Neural progenitor cell (in vitro differentiated cells): ENCODE results near the gene CRACR2A. TPM values are rescaled to one million over a fixed set of nuclear protein-coding genes. Genes with fewer than 3 reads are reported as not detected.

Experiments
- DNase-seq: peaks from one replicate; pipeline ENCODE4 v3.0.0-alpha.2; 2016; ENCODE audit warnings: low spot score
- H2AFZ ChIP-seq: fragments of 200-600 bp; sonication (generic); replicated peaks from 2 replicates; pipeline ENCODE4 v1.6.1; 2016; ENCODE audit warnings: antibody characterized with exemption
- H3F3A ChIP-seq: fragments of 200-600 bp; sonication (generic); 2 replicates; pipeline ENCODE4 v1.6.1; 2016; ENCODE audit warnings: antibody characterized with exemption, low read depth
- H3K27ac ChIP-seq: fragments of 200-600 bp; sonication (generic); 2 replicates; pipeline ENCODE4 v1.5.1; 2016; ENCODE audit warnings: mild to moderate bottlenecking
- H3K27me3 ChIP-seq: fragments of 200-600 bp; sonication (generic); 2 replicates; pipeline ENCODE4 v1.6.1; 2016; ENCODE audit warnings: mild to moderate bottlenecking, moderate library complexity
- H3K36me3 ChIP-seq: fragments of 200-600 bp; sonication (generic); 2 replicates; pipeline ENCODE4 v1.5.1; 2016
- H3K4me1 ChIP-seq: fragments of 200-600 bp; sonication (generic); 2 replicates; pipeline ENCODE4 v1.6.1; 2016; ENCODE audit warnings: mixed run types
- H3K4me2 ChIP-seq: fragments of 200-600 bp; sonication (generic); 2 replicates; pipeline ENCODE4 v1.6.1; 2016
- H3K4me3 ChIP-seq: fragments of 200-600 bp; sonication (generic); 2 replicates; pipeline ENCODE4 v1.5.1; 2016
- H3K79me2 ChIP-seq: fragments of 200-600 bp; sonication (generic); 2 replicates; pipeline ENCODE4 v1.6.1; 2016; ENCODE audit warnings: low read depth
- H3K9ac ChIP-seq: fragments of 200-600 bp; sonication (generic); 2 replicates; pipeline ENCODE4 v1.6.1; 2016
- H3K9me3 ChIP-seq: fragments of 200-600 bp; sonication (generic); 2 replicates; pipeline ENCODE4 v1.5.1; 2016; ENCODE audit warnings: low read depth
- H4K20me1 ChIP-seq: fragments of 200-600 bp; sonication (generic); 2 replicates; pipeline ENCODE4 v1.6.1; 2016; ENCODE audit warnings: low read depth
- H3K27ac Mint-ChIP-seq: 3 replicates; pipeline ENCODE4 v1.8.0; 2021; ENCODE audit warnings: mixed read lengths
- H3K27me3 Mint-ChIP-seq: 2 replicates; pipeline ENCODE4 v1.8.0; 2022; ENCODE audit warnings: low read depth, mild to moderate bottlenecking, inconsistent platforms, moderate library complexity, mixed read lengths; ENCODE audit not compliant: insufficient read depth
- H3K36me3 Mint-ChIP-seq: 3 replicates; pipeline ENCODE4 v1.8.0; 2021; ENCODE audit warnings: mixed read lengths
- H3K4me1 Mint-ChIP-seq: 3 replicates; pipeline ENCODE4 v1.8.0; 2021; ENCODE audit warnings: mixed read lengths
- H3K4me3 Mint-ChIP-seq: 3 replicates; pipeline ENCODE4 v1.8.0; 2021; ENCODE audit warnings: mild to moderate bottlenecking, moderate library complexity, mixed read lengths
- H3K9me3 Mint-ChIP-seq: 3 replicates; pipeline ENCODE4 v1.8.0; 2020; ENCODE audit warnings: mixed read lengths
- EZH2 ChIP-seq: fragments of 200-600 bp; sonication (generic); IDR thresholded peaks from 2 replicates; pipeline ENCODE4 v1.6.1; 2017; ENCODE audit warnings: antibody characterized with exemption, mild to moderate bottlenecking, moderate library complexity
- EZH2phosphoT487 ChIP-seq: fragments of 200-600 bp; sonication (generic); IDR thresholded peaks from 2 replicates; pipeline ENCODE4 v1.6.1; 2017; ENCODE audit warnings: antibody characterized with exemption
- total RNA-seq: library from RNA; depleted of rRNA; stranded (reverse); fragments of >200 nt; gene quantifications from 2 replicates; pipeline ENCODE4 v1.2.3, GENCODE V29; 2015; ENCODE audit warnings: low replicate concordance
- TF ChIP-seq, protein P1 (sequence below): fragments of 200-600 bp; sonication (generic); IDR thresholded peaks from 2 replicates; pipeline ENCODE4 v1.5.1; 2017; ENCODE audit warnings: antibody characterized with exemption, mild to moderate bottlenecking

The CRACR2A gene
- total RNA-seq, 1 donor from 2014 or later, result 0.06 TPM

DNA sequence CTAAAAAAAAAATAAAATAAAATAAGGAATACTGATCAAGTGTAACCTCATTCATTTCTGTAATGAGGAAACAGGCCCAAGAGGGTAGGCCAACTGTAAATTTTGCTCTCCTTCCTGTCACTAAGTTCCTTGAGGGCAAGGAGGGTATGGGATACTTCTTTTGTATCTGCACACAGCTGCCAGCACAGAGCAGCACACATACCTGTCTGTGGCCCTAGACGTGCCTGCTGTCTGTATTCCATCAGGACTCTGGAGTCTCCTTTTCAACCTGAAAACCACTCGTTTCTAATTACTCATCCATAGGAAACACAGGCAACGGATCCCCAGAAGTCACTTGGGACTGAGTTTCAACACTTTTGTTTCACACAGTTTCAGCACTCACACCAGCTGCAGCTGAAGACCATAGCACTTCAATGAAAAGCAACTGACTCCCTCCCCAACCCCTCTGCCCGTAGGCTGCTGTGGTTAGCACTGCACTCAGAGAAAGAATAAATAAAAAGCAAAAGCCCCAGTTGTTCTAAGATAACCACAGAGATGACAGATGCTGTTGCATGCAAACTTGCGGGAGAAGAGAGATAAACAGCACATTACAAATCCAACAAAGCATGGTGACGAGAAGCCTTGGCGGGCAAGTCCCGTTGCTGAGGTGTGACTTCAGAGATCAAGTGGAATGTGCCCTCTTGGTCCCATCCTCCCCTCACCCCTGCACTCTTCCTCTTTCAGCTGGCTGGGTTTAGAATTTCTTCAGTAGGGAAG, 24.9 kb downstream of the CRACR2A start:
- peaks cover 2% of the 10 kb centered on the region for H3K27me3 Mint-ChIP-seq
- peak; percentile 20 for DNase-seq
- H3K9me3 ChIP-seq, result no peaks in the 10 kb centered on the region
- H3K4me1 Mint-ChIP-seq, result peaks cover 56% of the 10 kb centered on the region
- no peaks in the 10 kb centered on the region for H3K36me3 ChIP-seq
- no peaks in the 10 kb centered on the region for H3K36me3 Mint-ChIP-seq
- no peak overlapping the region for H3K4me3 ChIP-seq
- H3K27ac Mint-ChIP-seq, result peak overlapping the region; percentile 88
- no peak overlapping the region for H3K4me2 ChIP-seq
- no peaks in the 10 kb centered on the region for H4K20me1 ChIP-seq
- H2AFZ ChIP-seq, result peak overlapping the region; percentile 53
- no peak overlapping the region for H3K27ac ChIP-seq
- no peaks in the 10 kb centered on the region for H3F3A ChIP-seq
- H3K79me2 ChIP-seq, result no peaks in the 10 kb centered on the region
- no peaks in the 10 kb centered on the region for H3K27me3 ChIP-seq
- peak overlapping the region; percentile 5 for H3K4me3 Mint-ChIP-seq
- peaks cover 9% of the 10 kb centered on the region for H3K4me1 ChIP-seq
- TF ChIP-seq, protein P1, sequence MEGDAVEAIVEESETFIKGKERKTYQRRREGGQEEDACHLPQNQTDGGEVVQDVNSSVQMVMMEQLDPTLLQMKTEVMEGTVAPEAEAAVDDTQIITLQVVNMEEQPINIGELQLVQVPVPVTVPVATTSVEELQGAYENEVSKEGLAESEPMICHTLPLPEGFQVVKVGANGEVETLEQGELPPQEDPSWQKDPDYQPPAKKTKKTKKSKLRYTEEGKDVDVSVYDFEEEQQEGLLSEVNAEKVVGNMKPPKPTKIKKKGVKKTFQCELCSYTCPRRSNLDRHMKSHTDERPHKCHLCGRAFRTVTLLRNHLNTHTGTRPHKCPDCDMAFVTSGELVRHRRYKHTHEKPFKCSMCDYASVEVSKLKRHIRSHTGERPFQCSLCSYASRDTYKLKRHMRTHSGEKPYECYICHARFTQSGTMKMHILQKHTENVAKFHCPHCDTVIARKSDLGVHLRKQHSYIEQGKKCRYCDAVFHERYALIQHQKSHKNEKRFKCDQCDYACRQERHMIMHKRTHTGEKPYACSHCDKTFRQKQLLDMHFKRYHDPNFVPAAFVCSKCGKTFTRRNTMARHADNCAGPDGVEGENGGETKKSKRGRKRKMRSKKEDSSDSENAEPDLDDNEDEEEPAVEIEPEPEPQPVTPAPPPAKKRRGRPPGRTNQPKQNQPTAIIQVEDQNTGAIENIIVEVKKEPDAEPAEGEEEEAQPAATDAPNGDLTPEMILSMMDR, result no peak
- TF ChIP-seq EZH2phosphoT487 (no peak), EZH2 (no peak)
- peaks cover 15% of the 10 kb centered on the region for H3K9me3 Mint-ChIP-seq
- no peak overlapping the region for H3K9ac ChIP-seq

DNA sequence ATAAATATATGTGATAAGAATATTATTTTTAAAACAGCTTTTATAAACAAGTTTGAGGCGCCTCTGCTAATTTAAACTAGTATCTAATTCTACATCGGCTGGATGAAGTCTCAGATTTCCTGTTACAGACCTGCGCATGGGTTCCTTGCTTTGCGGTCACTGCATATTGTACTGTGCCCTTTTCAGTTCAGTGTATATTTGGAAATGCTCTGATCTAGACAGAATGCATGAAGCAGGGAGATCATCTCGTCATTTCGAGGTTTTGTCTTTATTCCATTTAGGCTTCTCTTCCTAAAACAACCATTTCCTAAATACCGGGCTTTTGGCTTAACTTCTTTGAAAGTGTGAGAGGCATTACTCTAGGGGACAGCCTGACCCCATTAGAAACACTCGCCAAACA, 25.6 kb downstream of the CRACR2A start:
- peaks cover 54% of the 10 kb centered on the region for H3K4me1 Mint-ChIP-seq

DNA sequence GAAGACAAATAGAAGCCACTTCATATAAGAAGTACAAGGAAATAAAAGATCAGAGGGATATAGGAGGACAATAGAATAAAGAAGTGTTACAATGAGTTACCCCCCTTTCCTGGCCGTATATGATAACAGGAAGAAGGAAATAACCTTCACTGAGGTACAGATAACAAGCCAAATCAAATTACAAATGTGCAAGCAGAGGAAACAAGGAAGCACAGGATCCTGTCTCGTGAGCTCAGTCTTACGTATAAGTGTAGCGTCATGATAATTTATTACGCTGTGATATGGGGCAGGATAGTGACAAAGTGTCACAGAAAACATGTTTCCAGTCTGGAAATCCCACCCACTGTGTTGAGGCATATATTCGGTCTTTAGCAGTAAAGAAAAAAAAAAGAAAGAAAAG, 26.5 kb downstream of the CRACR2A start:
- peaks cover 47% of the 10 kb centered on the region for H3K4me1 Mint-ChIP-seq
- TF ChIP-seq, protein P1, result no peak
- TF ChIP-seq EZH2 (no peak), EZH2phosphoT487 (no peak)
- H3K79me2 ChIP-seq, result no peaks in the 10 kb centered on the region

More for the DNA sequence above, 25.6 kb downstream of the CRACR2A start:
- H4K20me1 ChIP-seq, result no peaks in the 10 kb centered on the region
- Mint-ChIP-seq H3K9me3 (peaks cover 20% of the 10 kb centered on the region), H3K4me3 (no peak overlapping the region), H3K27ac (no peak overlapping the region), H3K36me3 (no peaks in the 10 kb centered on the region), H3K27me3 (no peaks in the 10 kb centered on the region)
- H3K27me3 ChIP-seq, result no peaks in the 10 kb centered on the region
- H3K4me3 ChIP-seq, result no peak overlapping the region
- no peak overlapping the region for H2AFZ ChIP-seq
- H3K9ac ChIP-seq, result no peak overlapping the region
- no peaks in the 10 kb centered on the region for H3F3A ChIP-seq
- TF ChIP-seq EZH2phosphoT487 (no peak), EZH2 (no peak)
- TF ChIP-seq, protein P1, result no peak
- H3K9me3 ChIP-seq, result no peaks in the 10 kb centered on the region
- no peak for DNase-seq
- H3K4me1 ChIP-seq, result peaks cover 9% of the 10 kb centered on the region
- H3K79me2 ChIP-seq, result no peaks in the 10 kb centered on the region
- H3K36me3 ChIP-seq, result no peaks in the 10 kb centered on the region
- no peak overlapping the region for H3K27ac ChIP-seq
- H3K4me2 ChIP-seq, result no peak overlapping the region

More for the DNA sequence above, 26.5 kb downstream of the CRACR2A start:
- Mint-ChIP-seq H3K9me3 (peaks cover 23% of the 10 kb centered on the region), H3K27ac (no peak overlapping the region), H3K36me3 (no peaks in the 10 kb centered on the region), H3K4me3 (no peak overlapping the region), H3K27me3 (no peaks in the 10 kb centered on the region)
- H3K9ac ChIP-seq, result no peak overlapping the region
- H3K4me1 ChIP-seq, result peaks cover 9% of the 10 kb centered on the region
- H2AFZ ChIP-seq, result no peak overlapping the region
- no peak overlapping the region for H3K27ac ChIP-seq
- no peak for DNase-seq
- H4K20me1 ChIP-seq, result no peaks in the 10 kb centered on the region
- H3K36me3 ChIP-seq, result no peaks in the 10 kb centered on the region
- H3K4me3 ChIP-seq, result no peak overlapping the region
- H3K9me3 ChIP-seq, result no peaks in the 10 kb centered on the region
- no peaks in the 10 kb centered on the region for H3K27me3 ChIP-seq
- H3F3A ChIP-seq, result no peaks in the 10 kb centered on the region
- H3K4me2 ChIP-seq, result no peak overlapping the region
